Activated T-cell treated with anti-CD3 and anti-CD28 coated beads, Interleukin-2, amount 50 U/mL, for 72 hours (primary cell): ENCODE results near the gene CPNE8. TPM values are rescaled to one million over a fixed set of nuclear protein-coding genes. Genes with fewer than 3 reads are reported as not detected.
A peak's percentile ranks its signal among the peaks of the same experiment; 100 is the strongest.

Source experiments
- ATAC-seq, 2 donors: fragments of 150-1000 bp; cut with Tn5 transposase; replicated peaks in 1 of 2; 2 replicates each; pipeline ENCODE4 v1.10.0; 2021; ENCODE audit warnings: moderate library complexity in 2 of 2, mild to moderate bottlenecking in 1 of 2
- DNase-seq, 2 donors: peaks; one replicate each; pipeline ENCODE4 v3.0.0; 2021 to 2022; ENCODE audit warnings: mixed read lengths in 1 of 2
- H3K27ac Mint-ChIP-seq: one replicate; pipeline ENCODE4 v1.8.0; 2022; ENCODE audit warnings: mild to moderate bottlenecking, moderate library complexity, mixed read lengths
- H3K27me3 Mint-ChIP-seq: one replicate; pipeline ENCODE4 v1.8.0; 2022; ENCODE audit warnings: low read depth, mixed read lengths
- H3K36me3 Mint-ChIP-seq, 2 donors: one replicate each; pipeline ENCODE4 v1.8.0; 2022; ENCODE audit warnings: mixed read lengths in 2 of 2, mild to moderate bottlenecking in 1 of 2; ENCODE audit not compliant: insufficient read depth in 2 of 2
- H3K4me1 Mint-ChIP-seq: one replicate; pipeline ENCODE4 v1.8.0; 2022; ENCODE audit warnings: low read depth, mixed read lengths
- H3K4me3 Mint-ChIP-seq, 2 donors: one replicate each; pipeline ENCODE4 v1.8.0; 2022; ENCODE audit warnings: mild to moderate bottlenecking in 2 of 2, mixed read lengths in 2 of 2, moderate library complexity in 2 of 2
- H3K9me3 Mint-ChIP-seq, 2 donors: one replicate each; pipeline ENCODE4 v1.8.0; 2022; ENCODE audit warnings: mixed read lengths in 2 of 2
- total RNA-seq, 2 donors: library from RNA; stranded (reverse); gene quantifications; one replicate each; pipeline ENCODE4 v1.2.3, GENCODE V29; 2022

The CPNE8 gene
- total RNA-seq, 2 donors from 2014 or later = 3.1 to 3.5 TPM

- H3K4me3 Mint-ChIP-seq = no peak overlapping the region
- no peak for ATAC-seq
These were observed 176.5 kb downstream of the CPNE8 start for GRCh38 chr12:38728894-38729293.

DNA sequence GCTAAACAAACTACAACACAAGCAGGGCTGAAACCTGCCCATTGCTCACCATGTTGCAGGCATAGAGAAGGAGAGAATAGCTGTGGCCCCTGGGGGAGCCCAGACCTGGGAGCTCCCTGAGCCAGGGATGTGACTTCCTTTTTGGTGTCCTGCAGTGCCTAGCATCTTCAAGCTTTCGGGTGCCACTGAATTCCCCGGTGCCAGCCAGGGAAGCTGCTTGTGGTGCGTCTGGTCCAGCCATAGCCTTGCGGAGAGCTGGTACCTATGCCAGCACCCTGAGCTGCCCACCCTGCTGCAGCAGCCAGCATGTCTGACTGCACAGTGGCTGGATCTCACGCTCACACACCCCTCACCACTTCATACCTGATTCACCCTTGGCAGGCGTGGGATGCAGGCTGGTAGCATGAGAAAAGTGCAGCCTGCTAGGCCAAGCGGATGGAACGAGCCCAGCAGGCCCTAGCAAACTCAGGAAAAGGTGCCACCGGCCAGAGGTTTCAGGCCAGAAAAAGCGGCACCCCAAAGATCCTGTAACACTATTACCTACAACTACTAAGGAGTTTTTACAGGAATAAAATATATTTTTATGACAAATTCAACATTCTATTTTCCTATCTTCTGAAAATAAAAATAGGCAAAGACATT is 183.7 kb downstream of the CPNE8 start:
- H3K27me3 Mint-ChIP-seq = no peaks in the 10 kb centered on the region
- ATAC-seq (no peak), DNase-seq (no peak)
- H3K27ac Mint-ChIP-seq = no peak overlapping the region
- no peaks in the 10 kb centered on the region for H3K4me1 Mint-ChIP-seq
- H3K9me3 Mint-ChIP-seq = no peaks in the 10 kb centered on the region
- H3K36me3 Mint-ChIP-seq = peaks cover 0 to 3% of the 10 kb centered on the region in 2 donors
- no peak overlapping the region for H3K4me3 Mint-ChIP-seq

More at GRCh38 chr12:38728894-38729293, 176.5 kb downstream of the CPNE8 start:
- H3K4me1 Mint-ChIP-seq = no peaks in the 10 kb centered on the region
- H3K27me3 Mint-ChIP-seq = no peaks in the 10 kb centered on the region
- no peak overlapping the region for H3K27ac Mint-ChIP-seq
- no peak for DNase-seq
- H3K9me3 Mint-ChIP-seq = peaks cover 1 to 2% of the 10 kb centered on the region in 2 donors
- H3K36me3 Mint-ChIP-seq = peaks cover 0 to 3% of the 10 kb centered on the region in 2 donors

DNA sequence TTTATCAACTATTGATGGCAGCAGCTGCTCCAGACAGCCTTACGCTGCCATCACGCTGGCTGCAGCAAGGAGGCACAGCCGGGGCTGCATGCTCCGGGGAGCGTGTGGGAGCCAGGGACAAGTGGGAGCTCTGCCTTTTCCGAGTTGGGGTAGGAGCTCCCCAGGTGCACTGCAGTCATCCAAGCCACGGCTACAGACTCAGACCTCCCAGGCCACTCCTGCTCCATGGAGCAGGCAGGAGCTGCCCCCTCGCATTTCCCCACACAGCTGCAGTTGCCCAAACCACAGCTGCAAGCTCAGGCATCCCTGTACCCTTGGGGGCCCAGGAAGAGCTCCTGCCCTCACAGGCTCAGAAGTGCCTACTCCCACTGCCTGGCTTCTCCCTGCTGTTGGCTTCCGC is 184.7 kb downstream of the CPNE8 start:
- ATAC-seq = no peak
- H3K4me3 Mint-ChIP-seq = no peak overlapping the region
- peaks cover 0 to 3% of the 10 kb centered on the region in 2 donors for H3K36me3 Mint-ChIP-seq
- no peak overlapping the region for H3K27ac Mint-ChIP-seq
- H3K4me1 Mint-ChIP-seq = no peaks in the 10 kb centered on the region
- H3K27me3 Mint-ChIP-seq = no peaks in the 10 kb centered on the region
- peaks cover 6 to 8% of the 10 kb centered on the region in 2 donors for H3K9me3 Mint-ChIP-seq
- no peak for DNase-seq

- DNase-seq (no peak), ATAC-seq (no peak)
- H3K27me3 Mint-ChIP-seq = no peaks in the 10 kb centered on the region
- H3K27ac Mint-ChIP-seq = no peak overlapping the region
- H3K4me3 Mint-ChIP-seq = no peak overlapping the region
- H3K4me1 Mint-ChIP-seq = no peaks in the 10 kb centered on the region
- peaks cover 8 to 13% of the 10 kb centered on the region in 2 donors for H3K9me3 Mint-ChIP-seq
- H3K36me3 Mint-ChIP-seq = no peaks in the 10 kb centered on the region
These were observed 192.1 kb downstream of the CPNE8 start for GRCh38 chr12:38713294-38713693.

- Mint-ChIP-seq H3K36me3 (no peaks in the 10 kb centered on the region), H3K27ac (peak overlapping the region; percentile 15), H3K27me3 (no peaks in the 10 kb centered on the region), H3K4me1 (no peaks in the 10 kb centered on the region), H3K4me3 (no peak overlapping the region), H3K9me3 (peaks cover 3 to 12% of the 10 kb centered on the region in 2 donors)
- no peak for DNase-seq
- ATAC-seq = peak; percentile 40 to 53
These were observed 194.3 kb downstream of the CPNE8 start for GRCh38 chr12:38711054-38711453.

DNA sequence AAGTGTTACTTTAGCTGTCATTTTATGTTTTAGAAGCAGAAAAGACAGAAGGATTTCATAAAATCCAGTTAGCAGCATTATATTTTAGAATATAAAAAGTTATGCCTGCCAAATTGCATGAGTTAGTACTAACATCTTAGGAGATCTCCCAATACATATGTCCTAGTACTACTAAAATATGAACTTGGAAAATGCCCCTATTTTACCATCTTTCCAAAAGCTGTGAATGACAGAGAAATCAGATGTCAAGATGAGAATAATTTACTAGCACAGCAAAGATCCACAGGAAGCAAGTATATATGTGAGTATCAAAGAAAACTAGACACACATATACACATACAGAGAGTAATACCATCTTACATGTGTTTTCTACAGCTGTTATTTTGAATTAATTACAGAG is 196.9 kb downstream of the CPNE8 start:
- no peaks in the 10 kb centered on the region for H3K36me3 Mint-ChIP-seq
- DNase-seq (no peak), ATAC-seq (no peak)
- no peak overlapping the region for H3K27ac Mint-ChIP-seq
- H3K27me3 Mint-ChIP-seq = no peaks in the 10 kb centered on the region
- H3K4me1 Mint-ChIP-seq = no peaks in the 10 kb centered on the region
- H3K4me3 Mint-ChIP-seq = no peak overlapping the region
- H3K9me3 Mint-ChIP-seq = peaks cover 0 to 9% of the 10 kb centered on the region in 2 donors

- ATAC-seq = no peak
These were observed 197.7 kb downstream of the CPNE8 start for GRCh38 chr12:38707648-38708047.

DNA sequence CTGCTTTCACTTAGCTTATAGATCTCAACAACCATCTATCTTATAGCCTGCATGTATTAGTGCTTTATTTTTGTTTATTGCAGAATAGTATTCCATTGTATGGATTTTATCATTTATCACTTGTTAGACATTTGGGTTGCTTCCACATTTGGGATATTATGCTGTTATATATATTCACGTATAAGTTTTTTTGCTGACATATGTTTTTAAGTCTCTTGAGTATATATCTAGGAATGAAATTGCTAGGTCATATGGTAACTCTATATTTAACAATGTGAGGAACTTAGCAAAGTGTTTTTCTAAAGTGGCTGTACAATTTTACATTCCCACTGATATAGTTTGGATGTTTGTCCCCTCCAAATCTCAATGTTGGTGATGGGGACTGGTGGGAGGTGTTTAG is 208.1 kb downstream of the CPNE8 start:
- H3K27ac Mint-ChIP-seq = no peak overlapping the region
- H3K4me1 Mint-ChIP-seq = no peaks in the 10 kb centered on the region
- no peak overlapping the region for H3K4me3 Mint-ChIP-seq
- DNase-seq = no peak
- ATAC-seq = no peak
- H3K36me3 Mint-ChIP-seq = peaks cover 0 to 1% of the 10 kb centered on the region in 2 donors
- peaks cover 1 to 2% of the 10 kb centered on the region in 2 donors for H3K9me3 Mint-ChIP-seq
- H3K27me3 Mint-ChIP-seq = no peaks in the 10 kb centered on the region

More at GRCh38 chr12:38707648-38708047, 197.7 kb downstream of the CPNE8 start:
- Mint-ChIP-seq H3K4me1 (no peaks in the 10 kb centered on the region), H3K4me3 (no peak overlapping the region), H3K27me3 (no peaks in the 10 kb centered on the region), H3K27ac (no peak overlapping the region), H3K9me3 (peaks cover 0 to 7% of the 10 kb centered on the region in 2 donors), H3K36me3 (no peaks in the 10 kb centered on the region)
- DNase-seq = no peak

GRCh38 chr12:38695057-38695456 is 210.3 kb downstream of the CPNE8 start:
- Mint-ChIP-seq H3K27me3 (no peaks in the 10 kb centered on the region), H3K4me1 (no peaks in the 10 kb centered on the region), H3K36me3 (peaks cover 0 to 1% of the 10 kb centered on the region in 2 donors), H3K9me3 (peaks cover 2 to 4% of the 10 kb centered on the region in 2 donors), H3K4me3 (no peak overlapping the region), H3K27ac (no peak overlapping the region)
- DNase-seq (no peak), ATAC-seq (no peak)

- no peaks in the 10 kb centered on the region for H3K36me3 Mint-ChIP-seq
- H3K9me3 Mint-ChIP-seq = peaks cover 2 to 5% of the 10 kb centered on the region in 2 donors
- ATAC-seq = no peak
- H3K27ac Mint-ChIP-seq = no peak overlapping the region
- H3K4me3 Mint-ChIP-seq = no peak overlapping the region
- H3K4me1 Mint-ChIP-seq = no peaks in the 10 kb centered on the region
- no peaks in the 10 kb centered on the region for H3K27me3 Mint-ChIP-seq
- DNase-seq = no peak
These were observed 214.2 kb downstream of the CPNE8 start for GRCh38 chr12:38691164-38691563.

DNA sequence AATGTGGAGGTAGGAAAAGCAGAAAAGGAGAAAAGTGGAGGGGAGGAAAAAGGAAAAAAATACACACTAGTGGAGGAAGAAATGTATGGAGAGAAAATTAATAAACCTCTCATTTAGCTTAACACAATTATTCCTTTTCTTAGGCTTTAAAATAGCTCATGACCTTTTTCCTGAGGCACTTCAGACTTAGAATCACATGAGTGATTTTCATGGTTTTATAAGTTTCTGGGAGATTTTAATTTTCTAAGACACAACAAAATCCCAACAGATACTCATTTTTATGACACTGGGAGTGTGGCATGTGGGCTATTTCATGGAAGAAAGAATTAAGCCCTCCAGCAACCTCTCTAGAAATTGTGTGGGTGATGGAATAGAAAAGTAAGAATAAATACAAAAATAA is 214.7 kb downstream of the CPNE8 start:
- ATAC-seq = no peak
- no peaks in the 10 kb centered on the region for H3K27me3 Mint-ChIP-seq
- no peak overlapping the region for H3K27ac Mint-ChIP-seq
- H3K4me3 Mint-ChIP-seq = no peak overlapping the region
- H3K36me3 Mint-ChIP-seq = no peaks in the 10 kb centered on the region
- no peaks in the 10 kb centered on the region for H3K4me1 Mint-ChIP-seq
- peaks cover 0 to 5% of the 10 kb centered on the region in 2 donors for H3K9me3 Mint-ChIP-seq
- DNase-seq = no peak

DNA sequence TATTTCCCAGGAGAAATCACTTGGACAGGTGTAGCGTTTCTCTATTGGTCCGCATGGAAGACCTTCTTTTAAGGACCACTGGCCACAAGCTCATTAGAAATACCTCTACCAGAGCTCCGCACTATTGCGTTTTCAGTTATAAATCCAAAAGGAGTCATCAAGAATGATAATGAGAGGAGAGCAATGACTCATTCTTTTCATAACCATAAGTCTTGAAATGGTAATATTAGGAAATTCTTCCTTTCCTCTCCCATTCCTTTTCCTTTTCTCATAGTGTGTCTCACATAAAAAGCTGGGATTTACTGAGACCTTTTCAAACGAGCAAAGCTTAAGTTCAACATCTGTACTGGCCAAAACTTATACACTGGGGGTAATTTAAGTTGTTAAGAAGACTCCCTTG is 215.7 kb downstream of the CPNE8 start:
- H3K9me3 Mint-ChIP-seq = peaks cover 0 to 5% of the 10 kb centered on the region in 2 donors
- H3K27me3 Mint-ChIP-seq = no peaks in the 10 kb centered on the region
- H3K36me3 Mint-ChIP-seq = no peaks in the 10 kb centered on the region
- DNase-seq = no peak
- H3K4me1 Mint-ChIP-seq = no peaks in the 10 kb centered on the region
- ATAC-seq = no peak
- H3K4me3 Mint-ChIP-seq = no peak overlapping the region
- no peak overlapping the region for H3K27ac Mint-ChIP-seq

GRCh38 chr12:38689195-38689594 is 216.2 kb downstream of the CPNE8 start:
- H3K36me3 Mint-ChIP-seq = no peaks in the 10 kb centered on the region

DNA sequence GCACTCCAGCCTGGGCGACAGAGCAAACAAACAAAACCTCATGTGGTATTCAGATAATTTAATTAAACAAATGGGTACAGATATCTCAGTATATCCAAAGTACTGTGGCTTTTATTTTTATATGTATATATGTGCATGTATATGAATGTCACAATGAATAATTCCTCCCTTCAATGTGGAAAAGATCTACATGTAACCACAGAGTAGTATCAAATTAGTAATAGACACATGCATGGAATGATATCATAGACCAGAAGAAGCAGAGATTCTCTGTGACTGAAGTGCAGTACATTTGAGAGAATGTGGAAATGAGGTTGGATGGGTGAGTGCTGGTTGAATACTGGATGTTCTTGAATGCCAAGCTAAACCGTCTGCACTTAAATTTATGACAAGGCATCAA is 222.9 kb downstream of the CPNE8 start:
- no peaks in the 10 kb centered on the region for H3K36me3 Mint-ChIP-seq
- peaks cover 0 to 3% of the 10 kb centered on the region in 2 donors for H3K9me3 Mint-ChIP-seq
- no peaks in the 10 kb centered on the region for H3K4me1 Mint-ChIP-seq
- H3K27ac Mint-ChIP-seq = no peak overlapping the region
- DNase-seq = no peak
- no peak for ATAC-seq
- H3K27me3 Mint-ChIP-seq = no peaks in the 10 kb centered on the region
- H3K4me3 Mint-ChIP-seq = no peak overlapping the region

More at GRCh38 chr12:38689195-38689594, 216.2 kb downstream of the CPNE8 start:
- Mint-ChIP-seq H3K4me3 (no peak overlapping the region), H3K9me3 (peaks cover 0 to 5% of the 10 kb centered on the region in 2 donors), H3K27me3 (no peaks in the 10 kb centered on the region), H3K4me1 (no peaks in the 10 kb centered on the region), H3K27ac (no peak overlapping the region)
- no peak for DNase-seq
- ATAC-seq = no peak
